HCT116 (cell line): ENCODE results near the gene FADS1. TPM values are rescaled to one million over a fixed set of nuclear protein-coding genes. Genes with fewer than 3 reads are reported as not detected.

Experiments
- ATAC-seq: fragments of 200-7000 bp; cut with Tn5 transposase; 2 replicates; pipeline ENCODE4 v1.9.1; 2020; ENCODE audit warnings: mild to moderate bottlenecking, moderate library complexity
- BruUV-seq: library from RNA; stranded (reverse); fragments of 400-500 nt; replicated peaks from 2 replicates; lab custom pipeline; 2021; lab: Mats Ljungman, UMichigan
- CTCF ChIA-PET: fragments of 300-600 bp; sonication (Branson Sonifier 250); formaldehyde crosslinking; loops from one replicate; lab custom pipeline; 2021; ENCODE audit warnings: antibody characterized with exemption; lab: Charles Lee
- POLR2A ChIA-PET: fragments of 300-600, 350-600 bp; sonication (Branson Sonifier 250); formaldehyde crosslinking; loops from one replicate; lab custom pipeline; 2021; ENCODE audit warnings: antibody characterized with exemption; lab: Charles Lee
- RAD21 ChIA-PET, 2 experiments: fragments of 300-600 bp; sonication (Branson Sonifier 250); formaldehyde crosslinking; loops; one replicate each; lab custom pipeline; 2023; ENCODE audit warnings: low total read pairs in 2 of 2; ENCODE audit not compliant: uncharacterized antibody in 2 of 2, unreplicated experiment in 2 of 2, low non-redundant PET in 1 of 2; lab: Charles Lee
- DNase-seq: peaks from one replicate; pipeline ENCODE4 v3.0.0-alpha.2; 2010; ENCODE audit warnings: low read depth, low spot score
- H2AFZ ChIP-seq: fragments of 200-600 bp; shearing (Covaris generic), sonication (generic); 2 replicates; pipeline ENCODE4 v1.6.1; 2017; ENCODE audit warnings: low read depth, mixed run types, mixed read lengths, antibody characterized with exemption, low read length; ENCODE audit not compliant: poor library complexity, severe bottlenecking
- H3K27ac ChIP-seq: 2 replicates; pipeline ENCODE4 v1.5.1; 2012; ENCODE audit warnings: low read depth, low read length
- H3K27me3 ChIP-seq: fragments of 200-600 bp; sonication (generic); 2 replicates; pipeline ENCODE4 v1.6.1; 2016; ENCODE audit warnings: mixed run types, low read length, mixed read lengths; ENCODE audit not compliant: insufficient read depth
- H3K36me3 ChIP-seq, 2 experiments: fragments of 200-500 bp in 1 of 2; fragments of 200-600 bp in 1 of 2; sonication (Bioruptor generic) in 1 of 2; sonication (generic) in 1 of 2; 2 replicates each; pipeline versions ENCODE4 v1.5.1 to v1.6.1; 2014 to 2016; ENCODE audit warnings: low read length in 2 of 2, inconsistent platforms in 1 of 2, mixed read lengths in 1 of 2, mixed run types in 1 of 2; ENCODE audit not compliant: insufficient read depth in 2 of 2, control insufficient read depth in 1 of 2
- H3K4me1 ChIP-seq, 2 experiments: fragments of 200-600 bp in 1 of 2; sonication (generic) in 1 of 2; 2 replicates each; pipeline versions ENCODE4 v1.5.1 to v1.6.1; 2012 to 2017; ENCODE audit warnings: low read length in 2 of 2, inconsistent platforms in 1 of 2, mild to moderate bottlenecking in 1 of 2, mixed read lengths in 1 of 2, mixed run types in 1 of 2, moderate library complexity in 1 of 2; ENCODE audit not compliant: insufficient read depth in 2 of 2, control insufficient read depth in 1 of 2
- H3K4me2 ChIP-seq: fragments of 200-600 bp; sonication (generic); 2 replicates; pipeline ENCODE4 v1.6.1; 2017; ENCODE audit warnings: mixed run types, low read length, mixed read lengths
- H3K4me3 ChIP-seq, 2 experiments: fragments of 200-600 bp in 1 of 2; sonication (generic) in 1 of 2; replicated peaks in 1 of 2; 2 replicates each; pipeline ENCODE4 v1.5.1; 2011 to 2016; ENCODE audit warnings: low read length in 2 of 2, control low read depth in 1 of 2, low read depth in 1 of 2, mild to moderate bottlenecking in 1 of 2, mixed read lengths in 1 of 2, mixed run types in 1 of 2
- H3K79me2 ChIP-seq: fragments of 200-600 bp; sonication (generic); 2 replicates; pipeline ENCODE4 v1.6.1; 2017; ENCODE audit warnings: mild to moderate bottlenecking, mixed run types, low read length, moderate library complexity, mixed read lengths; ENCODE audit not compliant: insufficient read depth
- H3K9ac ChIP-seq: fragments of 200-600 bp; sonication (generic); 2 replicates; pipeline ENCODE4 v1.6.1; 2016; ENCODE audit warnings: low read length, mixed read lengths
- H3K9me2 ChIP-seq: fragments of 200-600 bp; sonication (generic), shearing (Covaris generic); 2 replicates; pipeline ENCODE4 v1.6.1; 2017; ENCODE audit warnings: mixed run types, mild to moderate bottlenecking, moderate library complexity; ENCODE audit not compliant: insufficient read depth
- H3K9me3 ChIP-seq, 2 experiments: fragments of 200-500 bp in 1 of 2; fragments of 200-600 bp in 1 of 2; sonication (Bioruptor generic) in 1 of 2; sonication (generic) in 1 of 2; 2 replicates each; pipeline ENCODE4 v1.6.1; 2014 to 2017; ENCODE audit warnings: low read length in 2 of 2, mixed read lengths in 2 of 2, inconsistent platforms in 1 of 2, low read depth in 1 of 2, mild to moderate bottlenecking in 1 of 2, mixed run types in 1 of 2, moderate library complexity in 1 of 2; ENCODE audit not compliant: control insufficient read depth in 1 of 2, insufficient read depth in 1 of 2
- H4K20me1 ChIP-seq: fragments of 200-600 bp; sonication (generic), shearing (Covaris generic); 2 replicates; pipeline ENCODE4 v1.6.1; 2017; ENCODE audit warnings: mixed run types, mild to moderate bottlenecking, moderate library complexity; ENCODE audit not compliant: insufficient read depth
- CBX3 ChIP-seq: IDR thresholded peaks from 2 replicates; pipeline ENCODE4 v1.6.1; 2012; ENCODE audit warnings: low read depth
- CEBPB ChIP-seq: IDR thresholded peaks from 2 replicates; pipeline ENCODE4 v1.6.1; 2012; ENCODE audit warnings: low read depth
- ELF1 ChIP-seq: IDR thresholded peaks from 2 replicates; pipeline ENCODE4 v1.6.1; 2012; ENCODE audit warnings: low read depth, borderline replicate concordance
- EZH2phosphoT487 ChIP-seq: fragments of 200-600 bp; IDR thresholded peaks from 2 replicates; pipeline ENCODE4 v1.6.1; 2018; ENCODE audit warnings: antibody characterized with exemption, borderline replicate concordance
- JUND ChIP-seq: IDR thresholded peaks from 2 replicates; pipeline ENCODE4 v1.6.1; 2012
- POLR2A ChIP-seq: IDR thresholded peaks from 2 replicates; pipeline ENCODE4 v1.7.0; 2011; ENCODE audit warnings: borderline replicate concordance; ENCODE audit not compliant: insufficient read depth, insufficient read length; ENCODE audit errors: extremely low read depth
- RAD21 ChIP-seq: IDR thresholded peaks from 2 replicates; pipeline ENCODE4 v1.6.1; 2012; ENCODE audit warnings: low read depth, mild to moderate bottlenecking
- ZFX ChIP-seq: fragments of 450-650 bp; IDR thresholded peaks from 2 replicates; pipeline ENCODE4 v1.6.1; 2017
- ZNF274 ChIP-seq: fragments of 200-500 bp; sonication (Bioruptor generic); IDR thresholded peaks from 2 replicates; pipeline ENCODE4 v1.6.1; 2014; ENCODE audit warnings: mild to moderate bottlenecking, low read depth, low read length, inconsistent platforms
- intact Hi-C: fragments of 100-400 bp; cut with micrococcal nuclease; formaldehyde crosslinking; loops from 2 replicates; pipeline ENCODE4 v1.10.0; 2022
- total RNA-seq: library from RNA; stranded (reverse); gene quantifications from one replicate; pipeline ENCODE4 v1.2.1, GENCODE V29; 2021; ENCODE audit not compliant: unreplicated experiment
- TF ChIP-seq, protein P1 (sequence below): IDR thresholded peaks from 2 replicates; pipeline ENCODE4 v1.6.1; 2011; ENCODE audit warnings: mild to moderate bottlenecking, low read length, moderate library complexity; ENCODE audit not compliant: insufficient replicate concordance; ENCODE audit errors: extremely low read depth
- TF ChIP-seq, protein P2 (sequence below): IDR thresholded peaks from 2 replicates; pipeline ENCODE4 v1.6.1; 2012; ENCODE audit warnings: low read depth
- TF ChIP-seq, protein P3 (sequence below): IDR thresholded peaks from 2 replicates; pipeline ENCODE4 v1.6.1; 2012
- TF ChIP-seq, protein P4 (sequence below): IDR thresholded peaks from 2 replicates; pipeline ENCODE4 v1.6.1; 2012

The FADS1 gene
- total RNA-seq, 1 experiment from 2014 or later: 56.6 TPM

DNA sequence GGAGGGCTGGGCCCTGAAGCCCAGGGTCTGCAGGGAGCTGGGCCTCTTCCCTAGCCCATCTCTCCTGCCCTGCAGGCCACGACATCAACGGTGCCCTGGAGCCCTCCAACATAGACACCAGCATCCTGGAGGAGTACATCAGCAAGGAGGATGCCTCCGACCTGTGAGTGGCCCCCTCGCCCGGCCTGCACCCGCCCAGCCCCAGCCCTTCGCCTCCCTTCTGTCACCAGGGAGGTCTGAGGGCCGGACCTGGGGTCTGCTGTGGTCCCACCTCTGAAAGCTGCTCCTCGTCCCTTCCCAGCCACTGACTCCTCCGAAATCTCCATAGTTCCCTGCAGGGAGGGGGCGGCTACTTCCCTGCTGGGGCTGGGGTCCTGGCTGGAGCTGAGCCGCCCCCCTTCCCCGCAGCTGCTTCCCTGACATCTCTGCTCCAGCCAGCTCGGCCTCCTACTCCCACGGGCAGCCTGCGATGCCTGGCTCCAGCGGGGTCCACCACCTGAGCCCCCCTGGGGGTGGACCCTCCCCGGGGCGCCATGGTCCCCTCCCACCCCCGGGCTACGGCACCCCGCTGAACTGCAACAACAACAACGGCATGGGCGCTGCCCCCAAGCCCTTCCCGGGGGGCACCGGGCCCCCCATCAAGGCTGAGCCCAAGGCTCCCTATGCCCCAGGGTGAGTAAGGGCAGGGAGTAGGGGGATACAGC, 51.1 kb downstream of the FADS1 start:
- CTCF ChIA-PET: interaction anchor here (1.2 kb wide), 1 partner anchor 22 kb away, joined by 3 read pairs; no protein-coding TSS in a partner anchor

More for the DNA sequence above, 51.1 kb downstream of the FADS1 start:
- H3K27me3 ChIP-seq: no peaks in the 10 kb centered on the region
- H3K9me3 ChIP-seq: no peaks in the 10 kb centered on the region
- ChIA-PET RAD21 (no interaction called here), POLR2A (no interaction called here)
- H3K4me3 ChIP-seq: no peak overlapping the region
- H3K27ac ChIP-seq: no peak overlapping the region
- no peaks in the 10 kb centered on the region for H3K9me2 ChIP-seq
- ATAC-seq (no peak), DNase-seq (no peak)
- no peaks in the 10 kb centered on the region for H3K36me3 ChIP-seq
- H3K79me2 ChIP-seq: peaks cover 9% of the 10 kb centered on the region; the same call in 1 of the 2 replicates
- intact Hi-C loops: no loop called here
- H4K20me1 ChIP-seq: no peaks in the 10 kb centered on the region
- no peak overlapping the region for H2AFZ ChIP-seq
- peaks cover 11 to 34% of the 10 kb centered on the region in 2 experiments for H3K4me1 ChIP-seq
- no peak overlapping the region for H3K9ac ChIP-seq
- BruUV-seq: no TSS peak
- TF ChIP-seq RAD21 (no peak), JUND (no peak), CEBPB (no peak), EZH2phosphoT487 (no peak), ZFX (no peak), CBX3 (no peak), ELF1 (no peak), POLR2A (no peak), ZNF274 (no peak)
- TF ChIP-seq, protein P1, sequence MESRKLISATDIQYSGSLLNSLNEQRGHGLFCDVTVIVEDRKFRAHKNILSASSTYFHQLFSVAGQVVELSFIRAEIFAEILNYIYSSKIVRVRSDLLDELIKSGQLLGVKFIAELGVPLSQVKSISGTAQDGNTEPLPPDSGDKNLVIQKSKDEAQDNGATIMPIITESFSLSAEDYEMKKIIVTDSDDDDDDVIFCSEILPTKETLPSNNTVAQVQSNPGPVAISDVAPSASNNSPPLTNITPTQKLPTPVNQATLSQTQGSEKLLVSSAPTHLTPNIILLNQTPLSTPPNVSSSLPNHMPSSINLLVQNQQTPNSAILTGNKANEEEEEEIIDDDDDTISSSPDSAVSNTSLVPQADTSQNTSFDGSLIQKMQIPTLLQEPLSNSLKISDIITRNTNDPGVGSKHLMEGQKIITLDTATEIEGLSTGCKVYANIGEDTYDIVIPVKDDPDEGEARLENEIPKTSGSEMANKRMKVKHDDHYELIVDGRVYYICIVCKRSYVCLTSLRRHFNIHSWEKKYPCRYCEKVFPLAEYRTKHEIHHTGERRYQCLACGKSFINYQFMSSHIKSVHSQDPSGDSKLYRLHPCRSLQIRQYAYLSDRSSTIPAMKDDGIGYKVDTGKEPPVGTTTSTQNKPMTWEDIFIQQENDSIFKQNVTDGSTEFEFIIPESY: no peak
- TF ChIP-seq, protein P2, sequence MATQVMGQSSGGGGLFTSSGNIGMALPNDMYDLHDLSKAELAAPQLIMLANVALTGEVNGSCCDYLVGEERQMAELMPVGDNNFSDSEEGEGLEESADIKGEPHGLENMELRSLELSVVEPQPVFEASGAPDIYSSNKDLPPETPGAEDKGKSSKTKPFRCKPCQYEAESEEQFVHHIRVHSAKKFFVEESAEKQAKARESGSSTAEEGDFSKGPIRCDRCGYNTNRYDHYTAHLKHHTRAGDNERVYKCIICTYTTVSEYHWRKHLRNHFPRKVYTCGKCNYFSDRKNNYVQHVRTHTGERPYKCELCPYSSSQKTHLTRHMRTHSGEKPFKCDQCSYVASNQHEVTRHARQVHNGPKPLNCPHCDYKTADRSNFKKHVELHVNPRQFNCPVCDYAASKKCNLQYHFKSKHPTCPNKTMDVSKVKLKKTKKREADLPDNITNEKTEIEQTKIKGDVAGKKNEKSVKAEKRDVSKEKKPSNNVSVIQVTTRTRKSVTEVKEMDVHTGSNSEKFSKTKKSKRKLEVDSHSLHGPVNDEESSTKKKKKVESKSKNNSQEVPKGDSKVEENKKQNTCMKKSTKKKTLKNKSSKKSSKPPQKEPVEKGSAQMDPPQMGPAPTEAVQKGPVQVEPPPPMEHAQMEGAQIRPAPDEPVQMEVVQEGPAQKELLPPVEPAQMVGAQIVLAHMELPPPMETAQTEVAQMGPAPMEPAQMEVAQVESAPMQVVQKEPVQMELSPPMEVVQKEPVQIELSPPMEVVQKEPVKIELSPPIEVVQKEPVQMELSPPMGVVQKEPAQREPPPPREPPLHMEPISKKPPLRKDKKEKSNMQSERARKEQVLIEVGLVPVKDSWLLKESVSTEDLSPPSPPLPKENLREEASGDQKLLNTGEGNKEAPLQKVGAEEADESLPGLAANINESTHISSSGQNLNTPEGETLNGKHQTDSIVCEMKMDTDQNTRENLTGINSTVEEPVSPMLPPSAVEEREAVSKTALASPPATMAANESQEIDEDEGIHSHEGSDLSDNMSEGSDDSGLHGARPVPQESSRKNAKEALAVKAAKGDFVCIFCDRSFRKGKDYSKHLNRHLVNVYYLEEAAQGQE: no peak
- TF ChIP-seq, protein P3, sequence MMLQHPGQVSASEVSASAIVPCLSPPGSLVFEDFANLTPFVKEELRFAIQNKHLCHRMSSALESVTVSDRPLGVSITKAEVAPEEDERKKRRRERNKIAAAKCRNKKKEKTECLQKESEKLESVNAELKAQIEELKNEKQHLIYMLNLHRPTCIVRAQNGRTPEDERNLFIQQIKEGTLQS: no peak
- TF ChIP-seq, protein P4, sequence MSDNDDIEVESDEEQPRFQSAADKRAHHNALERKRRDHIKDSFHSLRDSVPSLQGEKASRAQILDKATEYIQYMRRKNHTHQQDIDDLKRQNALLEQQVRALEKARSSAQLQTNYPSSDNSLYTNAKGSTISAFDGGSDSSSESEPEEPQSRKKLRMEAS: no peak
- TF ChIP-seq, all 23 proteins: peak for 0
- H3K4me2 ChIP-seq: no peak overlapping the region
